ENCODE data around the gene PCED1A.

The PCED1A gene

GRCh38 chr20:2883726-2884637, 43.5 kb upstream of the PCED1A start:
- TF ChIP-seq CTCF (IDR thresholded peaks at IDR 0.05): no peak
- Histone ChIP-seq H3K27me3 (no peaks in the 10 kb centered on the region), H3K4me1 (ENCODE audit: control insufficient read depth in 1 of 2, insufficient read depth in 1 of 2, low read depth in 1 of 2, low read length in 1 of 2) (peaks cover 3 to 7% of the 10 kb centered on the region in 2 experiments)

DNA sequence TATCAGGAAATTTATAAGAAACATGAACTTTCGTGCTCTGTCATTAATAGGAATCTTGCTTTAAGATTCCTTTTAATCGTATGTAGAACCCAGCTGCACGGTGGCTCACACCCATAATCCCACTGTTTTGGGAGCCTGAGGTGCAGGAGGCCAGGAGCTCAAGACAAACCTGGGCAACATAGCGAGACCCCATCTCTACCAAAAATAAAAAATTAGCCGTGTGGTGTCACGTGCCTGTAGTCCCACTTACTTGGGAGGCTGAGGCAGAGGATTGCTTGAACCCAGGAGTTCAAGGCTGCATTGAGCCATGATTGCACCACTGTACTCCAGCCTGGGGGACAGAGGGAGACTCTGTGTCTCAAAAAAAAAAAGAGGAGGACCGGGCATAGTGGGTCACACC, 40.2 kb upstream of the PCED1A start:
- TF ChIP-seq CTCF (IDR thresholded peaks at IDR 0.05): no peak
- Histone ChIP-seq H3K9me3 (no peaks in the 10 kb centered on the region), H3K27ac (no peak overlapping the region), H3K36me3 (peaks cover 5% of the 10 kb centered on the region), H3K4me1 (ENCODE audit: control insufficient read depth in 1 of 2, insufficient read depth in 1 of 2, low read depth in 1 of 2, low read length in 1 of 2) (no peaks in the 10 kb centered on the region), H3K4me3 (ENCODE audit: low read depth in 1 of 2, low read length in 1 of 2) (no peak overlapping the region), H3K27me3 (no peaks in the 10 kb centered on the region)

More at GRCh38 chr20:2883726-2884637, 43.5 kb upstream of the PCED1A start:
- Histone ChIP-seq H3K36me3 (peaks cover 5% of the 10 kb centered on the region), H3K4me3 (ENCODE audit: low read depth in 1 of 2, low read length in 1 of 2) (no peak overlapping the region), H3K9me3 (no peaks in the 10 kb centered on the region), H3K27ac (no peak overlapping the region)

DNA sequence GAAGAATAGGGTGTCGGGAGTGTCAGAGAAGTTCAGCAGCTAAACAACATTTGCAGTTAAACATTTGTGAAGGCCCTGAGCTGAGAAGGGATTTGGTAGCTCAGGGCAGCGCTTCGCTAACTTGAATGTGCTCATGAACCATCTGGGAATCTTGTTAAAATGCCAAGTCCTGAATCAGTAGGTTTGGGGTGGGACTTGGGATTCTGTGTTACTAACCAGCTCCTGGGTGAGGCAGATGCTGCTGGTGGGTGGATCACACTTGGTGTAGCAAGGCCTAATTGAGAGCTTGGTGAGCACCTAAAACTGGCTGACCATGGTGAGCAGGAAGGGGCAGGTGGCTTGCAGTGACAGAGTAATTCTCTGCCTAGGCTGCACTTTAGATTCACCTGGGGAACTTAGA, 38.7 kb upstream of the PCED1A start:
- no peak overlapping the region for H3K27ac ChIP-seq
- H3K36me3 ChIP-seq: peaks cover 5% of the 10 kb centered on the region
- TF ChIP-seq CTCF (IDR thresholded peaks at IDR 0.05): no peak
- H3K27me3 ChIP-seq: no peaks in the 10 kb centered on the region
- H3K4me1 ChIP-seq (ENCODE audit: control insufficient read depth in 1 of 2, insufficient read depth in 1 of 2, low read depth in 1 of 2, low read length in 1 of 2): peaks cover 9 to 15% of the 10 kb centered on the region in 2 experiments
- H3K9me3 ChIP-seq: no peaks in the 10 kb centered on the region
- H3K4me3 ChIP-seq (ENCODE audit: low read depth in 1 of 2, low read length in 1 of 2): no peak overlapping the region

GRCh38 chr20:2878515-2878914, 38.1 kb upstream of the PCED1A start:
- no peaks in the 10 kb centered on the region for H3K27me3 ChIP-seq
- no peaks in the 10 kb centered on the region for H3K9me3 ChIP-seq
- TF ChIP-seq CTCF (IDR thresholded peaks at IDR 0.05): no peak
- peaks cover 5% of the 10 kb centered on the region for H3K36me3 ChIP-seq
- H3K27ac ChIP-seq: no peak overlapping the region
- no peak overlapping the region for H3K4me3 ChIP-seq (ENCODE audit: low read depth in 1 of 2, low read length in 1 of 2)
- peaks cover 9 to 20% of the 10 kb centered on the region in 2 experiments for H3K4me1 ChIP-seq (ENCODE audit: control insufficient read depth in 1 of 2, insufficient read depth in 1 of 2, low read depth in 1 of 2, low read length in 1 of 2)

DNA sequence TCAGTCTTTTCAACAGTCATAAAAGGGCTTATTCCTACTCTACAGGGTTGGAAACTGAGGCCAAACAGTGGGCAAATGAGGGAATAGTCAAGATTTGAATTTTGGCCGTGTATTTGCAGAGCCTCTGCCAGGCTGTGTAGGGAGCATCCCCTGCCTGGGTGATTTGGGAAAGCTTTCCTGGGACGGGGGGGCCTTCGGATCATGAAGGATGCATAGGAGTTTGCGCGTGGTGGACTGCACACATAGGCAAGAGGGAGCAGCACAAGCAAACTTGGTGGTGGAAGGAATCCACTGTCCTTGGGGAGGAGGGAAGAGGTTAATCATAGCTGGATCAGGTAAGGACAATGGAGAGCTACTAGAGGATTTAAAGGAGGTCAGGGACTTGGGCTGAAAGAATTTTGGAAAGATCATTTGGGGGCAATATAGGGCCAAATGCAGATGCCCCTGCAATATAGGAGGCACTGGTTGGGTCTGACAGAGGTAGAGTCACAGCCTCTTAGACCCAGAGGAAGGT, 35.3 kb upstream of the PCED1A start:
- Histone ChIP-seq H3K9me3 (no peaks in the 10 kb centered on the region), H3K27ac (no peak overlapping the region), H3K36me3 (peaks cover 5% of the 10 kb centered on the region), H3K27me3 (peaks cover 23% of the 10 kb centered on the region), H3K4me3 (ENCODE audit: low read depth in 1 of 2, low read length in 1 of 2) (no peak overlapping the region), H3K4me1 (ENCODE audit: control insufficient read depth in 1 of 2, insufficient read depth in 1 of 2, low read depth in 1 of 2, low read length in 1 of 2) (peaks cover 21 to 33% of the 10 kb centered on the region in 2 experiments)
- TF ChIP-seq CTCF (IDR thresholded peaks at IDR 0.05): no peak
